Superior temporal gyrus (tissue), 1 donor: ENCODE measurements around the gene KRT78.
A peak's percentile ranks its signal among the peaks of the same experiment; 100 is the strongest.

Experiments used
- DNase-seq: peaks from one replicate; pipeline ENCODE4 v3.0.0-alpha.2; 2016; ENCODE audit errors: extremely low spot score

The KRT78 gene

DNA sequence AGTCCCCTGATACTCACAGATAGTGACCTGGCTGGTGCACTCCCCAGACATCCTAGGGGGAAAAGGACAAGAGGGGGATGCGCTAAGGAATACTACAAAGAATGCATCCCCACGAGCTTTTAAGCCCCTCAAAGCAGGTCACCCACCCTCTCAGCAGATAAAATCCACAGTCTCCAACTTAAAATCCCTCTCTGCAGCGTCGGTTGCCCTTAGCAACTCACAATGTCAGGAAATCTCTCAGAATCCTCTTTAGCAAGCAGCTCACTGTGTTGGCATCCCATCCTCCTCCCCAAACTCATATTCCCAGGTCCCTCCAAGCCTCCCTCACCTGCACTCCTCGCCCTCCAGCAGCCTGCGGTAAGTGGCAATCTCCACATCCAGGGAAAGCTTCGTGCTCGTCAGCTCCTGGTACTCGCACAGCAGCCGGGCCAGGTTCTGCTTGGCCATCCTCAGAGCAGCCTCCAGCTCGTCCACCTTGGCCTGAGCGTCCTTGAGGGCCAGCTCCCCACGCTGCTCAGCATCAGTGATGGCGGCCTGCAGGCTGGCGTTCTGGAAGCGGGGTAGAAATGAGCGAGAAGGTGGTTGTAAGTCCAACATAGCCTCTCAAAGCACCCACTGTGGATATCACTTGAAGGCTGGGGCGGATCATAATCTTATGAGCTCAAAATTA lies 9.2 kb downstream of the KRT78 start:
- no peak for DNase-seq

DNA sequence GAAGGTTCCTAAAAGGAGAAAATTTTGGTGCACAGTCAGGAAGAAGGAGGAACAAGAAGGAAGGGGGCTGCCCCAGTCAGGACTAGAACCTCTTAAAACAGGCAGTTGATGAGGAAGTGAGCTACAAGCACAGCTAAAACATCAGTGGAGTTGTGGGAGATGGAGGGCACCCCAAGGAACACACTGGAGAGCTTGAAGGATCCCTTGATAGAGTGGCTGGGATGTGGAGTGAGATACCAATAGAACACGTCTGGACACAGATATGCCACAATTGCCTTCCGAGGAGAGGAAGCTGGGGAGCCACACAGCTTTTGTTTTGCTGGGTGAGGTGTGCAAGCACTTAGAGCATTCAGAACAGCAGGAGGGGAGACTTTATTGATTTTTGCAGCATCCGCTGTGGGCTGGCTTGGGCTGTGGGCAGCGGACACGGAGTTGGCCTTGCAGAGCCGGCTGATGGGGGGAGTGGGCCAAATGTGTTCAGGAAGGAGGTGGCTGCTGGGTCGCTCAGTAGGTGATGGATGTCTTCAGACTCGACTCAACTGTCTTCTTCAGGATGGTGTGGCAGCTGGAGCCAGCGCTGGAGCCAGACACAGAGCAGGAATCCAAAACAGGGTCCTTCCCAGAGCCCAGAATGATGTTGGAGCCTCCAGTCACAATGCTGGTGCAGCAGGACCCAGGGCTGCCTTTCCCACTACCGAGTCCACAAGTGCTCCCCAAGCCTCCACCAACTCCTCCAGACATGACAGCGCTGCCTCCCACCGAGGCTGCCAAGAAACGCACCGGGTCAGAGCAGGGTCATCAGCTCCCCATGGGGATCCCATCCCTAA lies 10.0 kb downstream of the KRT78 start:
- no peak for DNase-seq

GRCh38 chr12:52837781-52838608 lies 10.8 kb downstream of the KRT78 start:
- no peak for DNase-seq

GRCh38 chr12:52837413-52837741 lies 11.4 kb downstream of the KRT78 start:
- peak; percentile 22 for DNase-seq

GRCh38 chr12:52836491-52837412 lies 12.0 kb downstream of the KRT78 start:
- no peak for DNase-seq

DNA sequence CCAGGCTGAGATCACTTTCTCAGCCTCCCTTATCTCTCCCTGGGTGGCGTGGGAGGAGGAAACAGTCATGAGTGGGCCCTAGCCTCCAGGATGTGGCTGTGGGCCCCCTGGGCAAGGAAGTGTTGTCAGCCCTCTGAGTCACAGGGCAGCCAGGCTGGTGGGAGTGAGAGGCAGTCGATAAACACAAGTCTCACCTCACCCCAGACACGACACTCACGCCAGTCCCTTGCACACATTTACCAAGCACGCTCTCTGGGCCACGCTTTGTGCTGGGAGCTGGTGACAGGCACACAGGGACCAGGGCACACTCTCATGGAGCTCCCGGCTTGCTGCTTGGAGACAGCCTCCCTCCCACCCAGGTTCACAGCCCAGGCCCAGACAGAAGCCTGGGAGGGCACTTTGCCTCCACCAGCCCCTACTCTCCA lies 12.7 kb downstream of the KRT78 start:
- DNase-seq: no peak

DNA sequence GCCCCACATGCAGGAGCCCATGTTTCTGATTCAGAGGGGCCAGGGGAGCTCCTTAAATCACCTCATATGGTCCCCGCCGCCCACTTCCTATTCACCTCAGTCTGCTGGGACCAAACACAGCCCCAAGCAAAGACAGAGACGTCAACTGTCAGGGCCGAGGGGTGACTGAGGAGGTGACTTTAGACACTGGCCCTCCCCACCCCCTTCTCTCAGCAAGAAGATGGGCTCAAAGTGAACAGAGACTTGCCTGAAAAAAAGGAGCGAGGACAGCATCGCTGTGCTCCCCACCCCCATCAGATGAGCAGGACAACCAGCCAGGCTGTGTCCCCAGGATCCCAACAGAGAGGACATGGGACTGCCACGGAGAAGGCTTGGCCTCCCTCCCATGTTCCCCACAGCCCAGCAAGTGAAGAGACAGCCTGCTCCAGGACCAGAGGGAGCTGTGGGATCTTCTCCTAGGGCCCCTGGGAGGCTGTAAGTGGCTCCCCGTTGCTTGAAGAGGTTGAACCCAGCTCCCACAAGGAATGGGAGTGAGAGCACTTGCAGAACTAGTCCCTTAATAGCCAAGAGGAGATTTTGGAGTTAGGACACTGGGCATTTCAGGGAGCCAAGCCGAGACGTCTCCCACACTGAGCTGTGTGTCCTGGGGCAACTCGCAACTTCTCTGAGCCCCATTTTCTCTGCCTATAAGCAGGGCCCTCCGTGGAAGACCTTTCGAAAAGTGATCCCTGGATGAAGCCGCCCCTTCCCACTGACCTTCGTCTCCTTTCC lies 13.3 kb downstream of the KRT78 start:
- no peak for DNase-seq

GRCh38 chr12:52834727-52835001 lies 14.1 kb downstream of the KRT78 start:
- DNase-seq: no peak

DNA sequence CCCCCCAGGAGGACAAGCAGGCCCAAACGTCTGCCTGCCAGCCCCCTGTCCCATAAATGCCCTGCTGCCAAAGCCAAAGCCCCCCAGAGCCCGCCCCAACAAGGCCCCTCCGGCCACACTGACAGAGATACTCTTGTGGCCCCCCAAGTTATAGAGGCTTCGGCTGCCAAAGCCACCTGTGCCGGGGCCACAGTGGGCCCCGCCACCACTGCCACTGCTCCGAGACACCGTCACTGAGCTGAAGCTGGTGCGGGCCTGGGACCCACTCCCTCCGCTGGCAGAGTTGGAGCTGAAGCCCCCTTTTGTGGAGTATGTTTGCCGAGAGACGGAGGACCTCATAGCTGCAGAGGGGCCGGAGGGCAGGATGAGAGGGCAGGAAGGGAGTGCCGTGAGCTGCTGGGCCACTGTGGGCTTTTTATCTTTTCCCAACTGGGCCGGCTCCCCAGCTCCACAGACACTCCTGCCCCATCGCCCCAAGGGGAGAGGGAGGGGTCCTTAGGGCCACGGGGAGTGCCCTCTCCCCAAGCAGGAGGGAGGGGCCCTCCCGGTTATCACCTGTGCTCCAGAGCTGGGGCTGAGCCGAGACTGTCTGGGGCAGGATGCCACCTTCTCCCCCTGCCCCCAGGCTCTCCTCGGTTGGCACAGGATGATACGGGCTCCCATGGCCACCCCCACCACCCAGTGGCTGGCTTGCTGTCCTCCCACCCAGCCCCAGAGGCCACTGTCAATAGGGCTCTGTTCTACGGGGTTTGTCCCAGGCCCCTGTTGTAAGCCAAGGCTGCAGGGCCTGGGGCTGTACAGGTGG lies 14.7 kb downstream of the KRT78 start, which contains the start of gene KRT79:
Gene KRT79, minus strand, starts transcription at position 390 of the 805 bp plus-strand sequence. Its CDS starts 51 bp downstream, at position 339.
- no peak for DNase-seq

GRCh38 chr12:52832985-52833905 lies 15.5 kb downstream of the KRT78 start:
- DNase-seq: no peak

- no peak for DNase-seq
Measured at GRCh38 chr12:52832451-52832850, 16.3 kb downstream of the KRT78 start.

- DNase-seq: no peak
Measured at GRCh38 chr12:52831251-52831650, 17.5 kb downstream of the KRT78 start.

GRCh38 chr12:52829986-52830770 lies 18.6 kb downstream of the KRT78 start:
- no peak for DNase-seq

GRCh38 chr12:52828591-52829021 lies 20.2 kb downstream of the KRT78 start:
- no peak for DNase-seq

GRCh38 chr12:52828156-52828555 lies 20.6 kb downstream of the KRT78 start:
- DNase-seq: no peak

DNA sequence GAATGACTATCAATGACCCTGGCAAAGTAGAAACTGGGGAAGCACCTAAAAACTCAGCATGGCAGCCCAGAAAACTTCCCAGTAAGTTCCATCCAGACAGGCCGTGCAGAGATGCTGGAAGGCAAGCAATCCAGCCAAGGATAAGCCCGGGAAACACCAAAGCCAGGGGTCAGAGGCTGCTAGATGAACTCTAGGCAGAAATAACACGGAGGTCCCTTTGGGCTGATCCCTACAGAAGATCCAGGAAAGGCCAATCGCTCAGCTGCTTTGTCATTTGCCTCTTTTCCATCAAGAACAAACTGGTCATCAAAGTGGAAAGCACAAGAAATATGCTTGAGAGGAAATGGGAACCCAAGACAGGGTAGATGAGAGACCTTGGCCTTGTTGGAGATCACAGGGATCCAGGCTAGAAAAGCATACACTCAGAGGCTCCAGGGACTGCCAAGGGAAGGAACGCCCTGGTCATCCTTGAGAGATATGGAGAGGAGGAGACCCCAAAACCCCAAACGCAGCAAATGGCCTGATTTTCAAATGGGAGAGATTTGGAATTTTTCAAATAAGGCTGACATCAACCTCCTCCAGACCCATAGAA lies 21.2 kb downstream of the KRT78 start:
- DNase-seq: no peak
